Coronary artery (tissue), 2 donors: ENCODE data around the gene RPS6KA2.

ENCODE experiments used
- DNase-seq: peaks from one replicate; pipeline ENCODE4 v3.0.0-alpha.2; 2017; ENCODE audit warnings: low spot score
- H3K27ac ChIP-seq, 2 donors: fragments of 200-600 bp; sonication (generic); one replicate each; pipeline ENCODE4 v1.5.1; 2016 to 2019
- H3K4me3 ChIP-seq: fragments of 200-600 bp; sonication (generic); 2 replicates; pipeline ENCODE4 v1.5.1; 2016; ENCODE audit warnings: mild to moderate bottlenecking, moderate library complexity
- CTCF ChIP-seq: fragments of 200-600 bp; sonication (generic); IDR thresholded peaks from one replicate; pipeline ENCODE4 v1.5.1; 2019; ENCODE audit warnings: antibody characterized with exemption

The RPS6KA2 gene

GRCh38 chr6:166499350-166500163, 127.5 kb downstream of the RPS6KA2 start:
- Histone ChIP-seq H3K27ac (no peak overlapping the region), H3K4me3 (no peak overlapping the region)
- no peak for DNase-seq
- TF ChIP-seq CTCF = no peak

GRCh38 chr6:166498661-166499349, 128.2 kb downstream of the RPS6KA2 start:
- Histone ChIP-seq H3K4me3 (no peak overlapping the region), H3K27ac (no peak overlapping the region)
- no peak for DNase-seq
- TF ChIP-seq CTCF = no peak

GRCh38 chr6:166498228-166498627, 128.8 kb downstream of the RPS6KA2 start:
- no peak for TF ChIP-seq CTCF
- no peak overlapping the region for H3K27ac ChIP-seq
- no peak overlapping the region for H3K4me3 ChIP-seq
- DNase-seq = no peak

- no peak for DNase-seq
- no peak overlapping the region for H3K27ac ChIP-seq
- H3K4me3 ChIP-seq = no peak overlapping the region
- TF ChIP-seq CTCF = no peak
Observed at GRCh38 chr6:166497087-166497899, 129.8 kb downstream of the RPS6KA2 start.

GRCh38 chr6:166496460-166496859, 130.6 kb downstream of the RPS6KA2 start:
- no peak overlapping the region for H3K27ac ChIP-seq
- DNase-seq = no peak
- no peak for TF ChIP-seq CTCF
- H3K4me3 ChIP-seq = no peak overlapping the region

GRCh38 chr6:166495487-166496314, 131.3 kb downstream of the RPS6KA2 start:
- no peak for DNase-seq
- no peak for TF ChIP-seq CTCF
- H3K27ac ChIP-seq = no peak overlapping the region
- no peak overlapping the region for H3K4me3 ChIP-seq
